ENCODE measurements around the gene PSMC1.

PSMC1 gene

GRCh38 chr14:90300611-90301047 lies 44.3 kb downstream of the PSMC1 start:
- in situ Hi-C loops (cut with HindIII; ENCODE audit: low sequenced_read_pairs), result loop anchor here (10.0 kb wide), 1 partner anchor 224 kb away; no protein-coding TSS in a partner anchor

GRCh38 chr14:90301122-90301521 lies 44.8 kb downstream of the PSMC1 start:
- in situ Hi-C loops (cut with HindIII; ENCODE audit: low sequenced_read_pairs), result loop anchor here (10.0 kb wide), 1 partner anchor 224 kb away; no protein-coding TSS in a partner anchor

- in situ Hi-C loops (cut with HindIII; ENCODE audit: low sequenced_read_pairs), result loop anchor here (10.0 kb wide), 1 partner anchor 223 kb away; no protein-coding TSS in a partner anchor
These were observed 45.3 kb downstream of the PSMC1 start for GRCh38 chr14:90301668-90302090.

- in situ Hi-C loops (cut with HindIII; ENCODE audit: low sequenced_read_pairs), result loop anchor here (10.0 kb wide), 1 partner anchor 222 kb away; no protein-coding TSS in a partner anchor
These were observed 46.4 kb downstream of the PSMC1 start for GRCh38 chr14:90302529-90303303.

- in situ Hi-C loops (cut with HindIII; ENCODE audit: low sequenced_read_pairs), result loop anchor here (10.0 kb wide), 1 partner anchor 221 kb away; no protein-coding TSS in a partner anchor
These were observed 47.1 kb downstream of the PSMC1 start for GRCh38 chr14:90303473-90303872.

GRCh38 chr14:90304502-90304901 lies 48.1 kb downstream of the PSMC1 start:
- in situ Hi-C loops (cut with HindIII; ENCODE audit: low sequenced_read_pairs), result loop anchor here (10.0 kb wide), 1 partner anchor 220 kb away; no protein-coding TSS in a partner anchor

GRCh38 chr14:90305176-90305601 lies 48.8 kb downstream of the PSMC1 start:
- in situ Hi-C loops (cut with HindIII; ENCODE audit: low sequenced_read_pairs), result loop anchor here (10.0 kb wide), 1 partner anchor 220 kb away; no protein-coding TSS in a partner anchor

GRCh38 chr14:90308561-90308960 lies 52.2 kb downstream of the PSMC1 start:
- in situ Hi-C loops (cut with HindIII; ENCODE audit: low sequenced_read_pairs), result loop anchor here (10.0 kb wide), 1 partner anchor 216 kb away; no protein-coding TSS in a partner anchor

GRCh38 chr14:90317286-90317685 lies 60.9 kb downstream of the PSMC1 start:
- in situ Hi-C loops (cut with HindIII; ENCODE audit: low sequenced_read_pairs), result no loop called here

GRCh38 chr14:90318016-90318415 lies 61.7 kb downstream of the PSMC1 start:
- in situ Hi-C loops (cut with HindIII; ENCODE audit: low sequenced_read_pairs), result no loop called here

- in situ Hi-C loops (cut with HindIII; ENCODE audit: low sequenced_read_pairs), result no loop called here
These were observed 62.8 kb downstream of the PSMC1 start for GRCh38 chr14:90319173-90319572.

- in situ Hi-C loops (cut with HindIII; ENCODE audit: low sequenced_read_pairs), result no loop called here
These were observed 63.5 kb downstream of the PSMC1 start for GRCh38 chr14:90319634-90320541.

GRCh38 chr14:90321891-90322290 lies 65.5 kb downstream of the PSMC1 start:
- in situ Hi-C loops (cut with HindIII; ENCODE audit: low sequenced_read_pairs), result no loop called here
